ENCODE results near the gene GNG7.
"Not testable (repeated sequence)": the region's sequence is repeated elsewhere in the genome, so short reads cannot be mapped to it uniquely, and the experiment has no call there.

The GNG7 gene

GRCh38 chr19:2574971-2575630 is 127.4 kb downstream of the GNG7 start:
- DNase-seq: no peak

- no peak for DNase-seq
Observed at GRCh38 chr19:2574478-2574931, 128.0 kb downstream of the GNG7 start.

DNA sequence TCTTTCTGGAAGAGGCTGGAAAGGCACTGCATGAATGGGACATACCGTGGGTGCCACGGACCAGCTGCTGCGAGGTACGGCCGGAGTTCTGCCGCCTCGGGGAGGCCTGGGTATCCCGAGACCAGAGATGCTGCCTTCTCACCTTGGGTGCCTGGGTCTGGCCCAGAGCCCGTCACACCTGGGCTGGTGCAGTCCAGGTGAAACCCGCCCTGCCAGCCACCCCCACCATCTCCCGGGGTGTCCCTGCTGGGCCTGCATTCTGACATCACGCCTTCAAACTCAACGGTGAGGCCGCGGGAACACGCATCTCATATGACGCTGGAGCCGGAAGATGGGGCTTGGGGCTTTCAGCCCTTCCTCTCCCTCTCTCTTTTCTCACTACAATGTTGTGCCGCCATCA is 128.6 kb downstream of the GNG7 start:
- DNase-seq: no peak

GRCh38 chr19:2572152-2572551 is 130.3 kb downstream of the GNG7 start:
- not testable (repeated sequence) for DNase-seq

DNA sequence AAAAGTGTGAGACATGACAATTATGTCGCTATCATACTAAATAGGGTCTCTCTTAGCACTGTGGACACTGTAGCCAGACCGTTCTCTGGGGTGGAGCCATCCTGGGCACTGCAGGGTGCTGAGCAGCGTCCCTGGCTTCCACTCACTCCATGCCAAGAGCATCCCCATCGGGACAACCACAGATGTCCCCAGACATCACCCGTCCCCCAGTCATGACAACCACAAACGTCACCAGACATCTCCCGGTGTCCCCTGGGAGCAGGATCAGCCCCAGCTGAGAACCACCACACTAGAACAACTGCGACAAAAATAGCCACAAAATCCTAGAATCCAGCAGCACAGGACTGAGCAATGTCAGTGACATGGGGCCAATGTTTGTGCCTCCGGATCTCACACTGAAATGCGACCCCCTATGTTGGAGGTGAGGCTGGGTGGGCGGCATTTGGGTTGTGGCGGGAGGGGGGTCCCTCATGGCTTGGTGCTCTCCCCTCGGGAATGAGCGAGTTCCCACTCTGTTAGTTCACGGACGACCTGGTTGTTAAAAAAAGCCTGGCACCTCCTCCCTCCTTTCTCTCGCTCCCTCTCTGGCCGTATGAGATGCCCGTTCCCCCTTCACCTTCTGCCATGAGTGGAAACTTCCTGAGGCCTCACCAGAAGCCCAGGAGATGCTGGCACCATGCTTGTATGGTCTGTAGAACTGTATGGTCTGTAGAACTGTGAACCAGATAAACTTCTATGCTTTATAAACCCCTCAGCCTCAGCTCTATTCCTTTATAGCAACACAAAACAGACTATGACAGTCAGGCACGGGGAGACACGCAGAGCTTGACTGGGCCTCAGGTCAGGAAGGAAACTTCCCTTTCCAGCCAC is 132.7 kb downstream of the GNG7 start:
- DNase-seq: no peak

DNA sequence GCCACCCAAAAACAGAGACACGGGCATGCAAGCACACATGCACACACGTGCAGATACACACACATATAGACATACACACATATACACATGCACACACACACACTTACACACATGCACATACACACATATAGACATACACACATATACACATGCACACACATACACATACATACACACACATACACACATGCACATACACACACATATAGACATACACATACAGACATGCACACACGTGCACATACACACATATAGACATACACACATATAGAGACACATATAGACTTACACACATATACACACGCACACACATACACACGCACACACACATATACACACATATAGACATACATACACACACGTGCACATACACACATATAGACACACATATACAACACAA is 134.5 kb downstream of the GNG7 start:
- DNase-seq: no peak

GRCh38 chr19:2567580-2567979 is 134.9 kb downstream of the GNG7 start:
- DNase-seq: no peak

DNA sequence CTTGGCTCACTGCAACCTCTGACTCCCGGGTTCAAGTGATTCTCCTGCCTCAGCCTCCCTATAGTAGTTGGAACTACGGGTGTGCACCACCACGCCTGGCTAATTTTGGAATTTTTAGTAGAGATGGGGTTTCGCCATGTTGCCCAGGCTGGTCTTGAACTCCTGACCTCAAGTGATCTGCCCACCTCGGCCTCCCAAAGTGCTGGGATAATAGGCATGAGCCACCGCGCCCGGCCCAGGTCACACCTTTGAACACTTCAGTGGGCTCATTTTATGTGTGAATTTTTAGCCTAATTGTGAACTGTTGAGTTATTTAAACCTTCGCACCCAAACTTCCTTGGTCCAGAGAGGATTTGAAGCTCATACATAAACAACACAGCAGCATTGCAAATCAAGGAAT is 138.9 kb downstream of the GNG7 start:
- DNase-seq: not testable (repeated sequence)

DNA sequence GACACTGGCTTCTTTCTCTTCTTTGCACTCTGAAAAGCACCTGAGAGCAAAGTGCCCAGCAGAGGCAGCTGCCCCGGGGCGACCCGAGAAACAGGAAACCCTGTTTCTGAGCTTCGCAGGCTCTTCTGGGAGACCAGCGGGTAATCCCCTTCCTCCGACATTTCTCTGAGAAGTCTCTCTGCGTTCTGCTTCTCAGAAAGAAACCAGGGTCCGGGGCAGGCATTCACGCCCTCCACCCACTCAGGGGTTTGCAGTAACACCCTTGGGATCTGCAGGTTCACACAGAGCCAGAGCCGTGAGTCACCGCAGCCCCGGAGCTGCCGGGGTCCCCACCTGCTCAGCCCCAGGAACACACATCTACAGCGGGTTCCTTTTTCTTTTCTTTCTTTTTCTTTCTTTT is 140.6 kb downstream of the GNG7 start:
- DNase-seq: no peak

DNA sequence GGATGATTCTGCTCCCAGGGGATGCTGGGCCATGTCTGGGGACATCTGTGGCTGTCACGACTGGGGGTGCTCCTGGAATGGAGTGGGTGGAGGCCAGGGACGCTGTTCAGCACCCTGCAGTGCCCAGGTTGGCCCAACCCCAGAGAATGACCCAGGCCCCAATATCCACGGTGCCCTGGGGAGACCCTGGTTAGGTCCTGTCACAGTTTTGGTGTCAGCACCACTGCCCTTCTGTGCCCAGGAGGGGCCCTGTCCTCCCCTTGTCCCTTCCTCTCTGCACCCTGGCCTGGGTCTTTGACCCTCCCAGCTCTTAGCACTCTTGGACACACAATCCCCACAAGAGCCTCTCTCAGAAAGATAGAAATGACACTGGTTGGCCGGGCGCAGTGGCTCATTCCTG is 141.3 kb downstream of the GNG7 start:
- DNase-seq: no peak

DNA sequence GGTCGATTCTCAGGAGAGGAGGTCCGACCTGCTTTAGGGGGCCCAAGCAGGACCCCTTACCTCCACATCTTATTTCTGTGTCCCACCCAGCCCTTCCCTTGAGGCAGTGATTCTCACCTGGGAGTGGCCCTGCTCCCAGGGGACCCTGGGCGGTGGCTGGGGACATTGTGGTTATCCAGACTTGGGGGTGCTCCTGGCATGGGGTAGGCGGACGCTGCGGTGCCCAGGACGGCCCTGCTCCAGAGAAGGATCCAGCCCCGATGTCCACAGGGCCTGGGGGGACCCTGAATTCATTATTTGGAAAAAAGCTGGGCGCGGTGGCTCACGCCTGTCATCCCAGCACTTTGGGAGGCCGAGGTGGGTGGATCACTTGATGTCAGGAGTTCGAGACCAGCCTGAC is 142.1 kb downstream of the GNG7 start:
- no peak for DNase-seq

DNA sequence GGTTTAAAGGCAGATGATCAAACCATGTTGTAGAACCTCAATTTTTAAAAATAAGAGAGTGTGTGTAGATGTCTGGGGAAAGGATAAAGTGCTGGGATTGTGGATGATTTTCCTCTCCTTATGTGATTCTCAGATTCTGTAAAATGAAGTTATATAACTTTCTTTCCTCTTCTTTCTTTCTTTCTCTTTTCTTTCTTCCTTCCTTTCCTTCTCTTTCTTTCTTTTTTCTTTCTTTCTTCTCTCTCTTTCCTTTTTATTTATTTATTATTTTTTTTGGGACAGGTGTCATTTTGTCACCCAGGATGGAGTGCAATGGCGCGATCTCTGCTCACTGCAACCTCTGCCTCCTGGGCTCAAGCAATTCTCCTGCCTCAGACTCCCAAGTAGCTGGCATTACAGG is 144.0 kb downstream of the GNG7 start:
- DNase-seq: no peak

DNA sequence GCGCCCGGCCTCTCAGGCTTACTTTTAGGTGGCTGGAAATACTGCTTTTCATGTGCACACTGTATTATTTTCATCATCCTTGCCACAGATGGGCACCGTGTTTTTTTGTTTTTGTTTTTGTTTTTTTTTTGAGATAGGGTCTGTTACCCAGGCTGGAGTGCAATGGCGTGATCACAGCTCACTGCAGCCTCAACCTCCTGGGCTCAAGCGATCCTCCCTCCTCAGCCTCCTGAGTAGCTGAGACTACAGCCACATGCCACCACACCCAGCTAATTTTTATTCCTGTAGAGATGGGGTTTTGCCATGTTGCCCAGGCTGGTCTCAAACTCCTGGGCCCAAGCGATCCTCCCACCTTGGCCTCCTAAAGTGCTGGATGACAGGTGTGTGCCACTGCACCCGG is 144.4 kb downstream of the GNG7 start:
- not testable (repeated sequence) for DNase-seq

- no peak for DNase-seq
Observed at GRCh38 chr19:2557093-2557440, 145.4 kb downstream of the GNG7 start.

DNA sequence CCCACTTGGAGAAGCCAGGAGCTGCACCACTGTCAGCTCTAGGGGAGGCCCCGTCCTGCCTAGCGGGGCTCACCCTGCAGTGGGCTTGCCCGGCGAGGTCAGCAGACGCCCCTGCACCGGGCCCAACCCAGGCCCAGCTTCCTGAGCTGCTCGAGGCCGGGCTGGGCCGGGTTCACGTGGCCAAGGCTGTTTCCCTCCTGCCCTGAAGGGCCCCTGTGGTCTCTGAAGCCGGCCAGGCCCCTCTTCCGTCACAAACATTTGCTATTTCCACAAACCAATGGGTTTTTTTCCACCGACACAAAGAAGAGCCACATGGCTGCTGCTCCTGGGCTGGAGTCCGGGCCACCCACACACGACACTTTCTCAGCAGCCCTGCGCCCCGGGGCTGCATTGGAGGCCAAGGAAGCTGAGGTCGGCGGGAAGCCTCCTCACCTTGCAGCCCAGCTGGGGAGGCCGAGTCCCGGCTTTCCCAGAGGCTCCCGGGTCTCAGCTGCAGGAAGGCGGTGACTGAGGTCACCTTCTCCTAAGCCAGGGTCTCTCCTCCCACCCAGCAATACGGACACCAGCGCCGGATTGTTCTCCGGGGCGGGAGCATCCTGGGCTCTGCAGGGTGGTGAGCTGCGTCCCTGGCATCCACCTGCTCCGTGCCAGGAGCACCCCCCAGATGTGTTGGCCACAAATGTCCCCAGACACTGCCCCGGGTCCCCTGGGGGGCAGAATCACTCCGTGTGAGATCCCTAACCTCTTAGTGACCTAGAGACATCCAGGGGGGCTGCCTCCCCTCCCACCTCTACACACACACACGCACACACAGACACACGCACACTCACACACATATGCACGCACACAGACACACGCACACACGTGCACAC is 146.0 kb downstream of the GNG7 start:
- DNase-seq: no peak

- DNase-seq: no peak
Observed at GRCh38 chr19:2555422-2556220, 146.9 kb downstream of the GNG7 start.

GRCh38 chr19:2554856-2555255 is 147.6 kb downstream of the GNG7 start:
- peak; percentile 58 for DNase-seq

DNA sequence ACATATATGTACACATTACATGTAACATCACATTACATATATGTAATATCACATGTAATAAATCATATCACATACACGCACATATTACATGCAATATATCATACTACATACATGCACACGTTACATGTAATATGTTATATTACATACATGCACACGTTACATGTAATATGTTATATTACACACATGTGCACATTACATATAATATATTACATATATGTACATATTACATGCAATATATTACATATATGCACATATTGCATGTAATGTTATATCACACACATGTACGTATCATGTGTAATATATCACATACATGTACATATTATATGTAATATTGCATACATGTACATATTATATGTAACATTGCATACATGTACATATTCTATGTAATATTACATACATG is 149.0 kb downstream of the GNG7 start:
- DNase-seq: no peak

- no peak for DNase-seq
Observed at GRCh38 chr19:2552859-2553258, 149.6 kb downstream of the GNG7 start.

- no peak for DNase-seq
Observed at GRCh38 chr19:2551864-2552185, 150.7 kb downstream of the GNG7 start.

DNA sequence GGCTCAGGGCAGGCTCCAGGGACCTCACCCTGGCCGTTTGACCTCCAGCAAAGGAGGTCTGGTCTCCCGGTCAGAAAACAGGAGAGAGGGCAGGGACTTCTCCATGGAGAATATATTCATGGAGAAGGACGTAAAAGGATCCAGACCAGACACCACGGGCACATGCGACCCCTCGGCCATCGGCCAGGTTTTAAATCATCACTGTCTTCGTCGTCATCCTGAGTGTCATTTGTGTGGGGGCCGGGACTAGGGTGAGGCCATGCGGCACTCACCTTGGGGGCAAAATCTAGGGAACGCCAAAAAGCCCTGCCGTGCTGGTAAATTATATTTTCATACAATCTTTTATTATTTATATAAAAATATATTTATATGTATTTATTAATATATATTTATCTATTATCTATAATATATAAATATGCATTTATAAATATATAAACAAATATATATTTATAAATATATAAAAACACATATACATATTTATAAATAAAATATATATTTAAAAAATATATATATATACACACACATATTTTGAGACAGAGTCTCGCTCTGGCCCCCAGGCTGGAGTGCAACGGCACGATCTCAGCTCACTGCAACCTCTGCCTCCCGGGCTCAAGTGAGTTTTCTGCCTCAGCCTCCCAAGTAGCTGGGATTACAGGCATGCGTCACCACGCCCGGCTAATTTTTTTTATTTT is 151.2 kb downstream of the GNG7 start:
- no peak for DNase-seq
